Loucy (cell line): ENCODE results near the gene GAS2L3.

Source experiments
- H2AFZ ChIP-seq: fragments of 200-600 bp; sonication (generic); 2 replicates; pipeline ENCODE4 v1.6.0; 2016; ENCODE audit warnings: antibody characterized with exemption, mild to moderate bottlenecking, low read length, moderate library complexity
- H3F3A ChIP-seq: fragments of 200-600 bp; 2 replicates; pipeline ENCODE4 v1.6.0; 2016; ENCODE audit warnings: antibody characterized with exemption, low read depth, mild to moderate bottlenecking
- H3K27me3 ChIP-seq: fragments of 200-600 bp; sonication (generic); 2 replicates; pipeline ENCODE4 v1.6.1; 2014; ENCODE audit warnings: low read length, mild to moderate bottlenecking; ENCODE audit not compliant: insufficient read depth, poor library complexity, severe bottlenecking
- H3K36me3 ChIP-seq: fragments of 200-600 bp; sonication (generic); 2 replicates; pipeline ENCODE4 v1.6.1; 2016; ENCODE audit warnings: low read length; ENCODE audit not compliant: insufficient read depth
- H3K4me1 ChIP-seq: fragments of 200-600 bp; sonication (generic); 2 replicates; pipeline ENCODE4 v1.5.1; 2014; ENCODE audit warnings: low read length, mild to moderate bottlenecking; ENCODE audit not compliant: insufficient read depth, poor library complexity, severe bottlenecking
- H3K4me2 ChIP-seq: fragments of 200-600 bp; sonication (generic); 2 replicates; pipeline ENCODE4 v1.6.0; 2014; ENCODE audit warnings: antibody characterized with exemption, low read length, low read depth, mild to moderate bottlenecking; ENCODE audit not compliant: poor library complexity, severe bottlenecking
- H3K4me3 ChIP-seq: fragments of 200-600 bp; sonication (generic); 2 replicates; pipeline ENCODE4 v1.5.1; 2014; ENCODE audit warnings: low read length, mild to moderate bottlenecking, mixed read lengths; ENCODE audit not compliant: poor library complexity, severe bottlenecking
- H3K79me2 ChIP-seq: fragments of 200-600 bp; sonication (generic); 2 replicates; pipeline ENCODE4 v1.6.1; 2014; ENCODE audit warnings: low read length; ENCODE audit not compliant: insufficient read depth
- H3K9ac ChIP-seq: fragments of 200-600 bp; sonication (generic); 2 replicates; pipeline ENCODE4 v1.6.0; 2014; ENCODE audit warnings: mild to moderate bottlenecking, low read depth, low read length, moderate library complexity; ENCODE audit not compliant: poor library complexity, severe bottlenecking
- H3K9me2 ChIP-seq: fragments of 200-600 bp; sonication (generic); replicated peaks from 2 replicates; pipeline ENCODE4 v1.6.1; 2016; ENCODE audit warnings: low read depth, low read length, mixed read lengths
- H3K9me3 ChIP-seq: fragments of 200-600 bp; sonication (generic); 2 replicates; pipeline ENCODE4 v1.6.1; 2014; ENCODE audit warnings: mild to moderate bottlenecking, antibody characterized with exemption, low read length, low read depth; ENCODE audit not compliant: insufficient read depth
- H4K20me1 ChIP-seq: fragments of 200-600 bp; sonication (generic); 2 replicates; pipeline ENCODE4 v1.6.0; 2014; ENCODE audit warnings: antibody characterized with exemption, low read length, mild to moderate bottlenecking; ENCODE audit not compliant: insufficient read depth, poor library complexity, severe bottlenecking
- CTCF ChIP-seq: fragments of 200-600 bp; sonication (generic); conservative IDR thresholded peaks from 2 replicates; pipeline ENCODE4 v1.5.1; 2014; ENCODE audit warnings: mild to moderate bottlenecking, antibody characterized with exemption, low read length
- EZH2phosphoT487 ChIP-seq: fragments of 200-600 bp; IDR thresholded peaks from 2 replicates; pipeline ENCODE4 v1.6.1; 2018; ENCODE audit warnings: antibody characterized with exemption, mild to moderate bottlenecking, moderate library complexity, borderline replicate concordance

Gene GAS2L3

GRCh38 chr12:100566887-100567637 is 6.4 kb upstream of the GAS2L3 start:
- Histone ChIP-seq H3K27me3 (no peaks in the 10 kb centered on the region), H3K4me3 (no peak overlapping the region), H3F3A (no peaks in the 10 kb centered on the region), H3K36me3 (no peaks in the 10 kb centered on the region), H4K20me1 (no peaks in the 10 kb centered on the region), H3K9me3 (no peaks in the 10 kb centered on the region), H3K9me2 (no peaks in the 10 kb centered on the region), H3K4me2 (no peak overlapping the region), H3K4me1 (no peaks in the 10 kb centered on the region), H3K79me2 (no peaks in the 10 kb centered on the region), H3K9ac (no peak overlapping the region), H2AFZ (no peak overlapping the region)
- no peak for TF ChIP-seq CTCF
- no peak for TF ChIP-seq EZH2phosphoT487

GRCh38 chr12:100567945-100568344 is 5.5 kb upstream of the GAS2L3 start:
- no peak overlapping the region for H3K4me2 ChIP-seq
- H3K9me3 ChIP-seq: no peaks in the 10 kb centered on the region
- no peaks in the 10 kb centered on the region for H3K4me1 ChIP-seq
- no peak overlapping the region for H3K4me3 ChIP-seq
- H2AFZ ChIP-seq: no peak overlapping the region
- H3F3A ChIP-seq: no peaks in the 10 kb centered on the region
- H3K9me2 ChIP-seq: no peaks in the 10 kb centered on the region
- H3K79me2 ChIP-seq: no peaks in the 10 kb centered on the region
- H3K9ac ChIP-seq: no peak overlapping the region
- H4K20me1 ChIP-seq: no peaks in the 10 kb centered on the region
- TF ChIP-seq EZH2phosphoT487 (no peak), CTCF (no peak)
- no peaks in the 10 kb centered on the region for H3K27me3 ChIP-seq
- H3K36me3 ChIP-seq: no peaks in the 10 kb centered on the region

GRCh38 chr12:100572184-100572583 is 1.3 kb upstream of the GAS2L3 start:
- Histone ChIP-seq H2AFZ (no peak overlapping the region), H3K9ac (no peak overlapping the region), H3K9me2 (no peaks in the 10 kb centered on the region), H3K4me2 (no peak overlapping the region), H3K4me1 (no peaks in the 10 kb centered on the region), H4K20me1 (no peaks in the 10 kb centered on the region), H3K79me2 (no peaks in the 10 kb centered on the region), H3F3A (no peaks in the 10 kb centered on the region), H3K9me3 (no peaks in the 10 kb centered on the region), H3K27me3 (no peaks in the 10 kb centered on the region), H3K36me3 (no peaks in the 10 kb centered on the region), H3K4me3 (no peak overlapping the region)
- no peak for TF ChIP-seq CTCF
- TF ChIP-seq EZH2phosphoT487: no peak
